GM18519 (cell line): ENCODE data around the gene ATXN7L1.

Experiments used
- ATAC-seq: cut with Tn5 transposase; IDR thresholded peaks from one replicate; pipeline ENCODE4 v1.9.1; 2021; ENCODE audit warnings: mild to moderate bottlenecking, moderate library complexity; ENCODE audit not compliant: unreplicated experiment, low FRiP score

Gene ATXN7L1

GRCh38 chr7:105786520-105787470, 89.6 kb downstream of the ATXN7L1 start:
- ATAC-seq = no peak

GRCh38 chr7:105782391-105783042, 93.9 kb downstream of the ATXN7L1 start:
- no peak for ATAC-seq

GRCh38 chr7:105779856-105780780, 96.3 kb downstream of the ATXN7L1 start:
- no peak for ATAC-seq

GRCh38 chr7:105778956-105779355, 97.4 kb downstream of the ATXN7L1 start:
- no peak for ATAC-seq

DNA sequence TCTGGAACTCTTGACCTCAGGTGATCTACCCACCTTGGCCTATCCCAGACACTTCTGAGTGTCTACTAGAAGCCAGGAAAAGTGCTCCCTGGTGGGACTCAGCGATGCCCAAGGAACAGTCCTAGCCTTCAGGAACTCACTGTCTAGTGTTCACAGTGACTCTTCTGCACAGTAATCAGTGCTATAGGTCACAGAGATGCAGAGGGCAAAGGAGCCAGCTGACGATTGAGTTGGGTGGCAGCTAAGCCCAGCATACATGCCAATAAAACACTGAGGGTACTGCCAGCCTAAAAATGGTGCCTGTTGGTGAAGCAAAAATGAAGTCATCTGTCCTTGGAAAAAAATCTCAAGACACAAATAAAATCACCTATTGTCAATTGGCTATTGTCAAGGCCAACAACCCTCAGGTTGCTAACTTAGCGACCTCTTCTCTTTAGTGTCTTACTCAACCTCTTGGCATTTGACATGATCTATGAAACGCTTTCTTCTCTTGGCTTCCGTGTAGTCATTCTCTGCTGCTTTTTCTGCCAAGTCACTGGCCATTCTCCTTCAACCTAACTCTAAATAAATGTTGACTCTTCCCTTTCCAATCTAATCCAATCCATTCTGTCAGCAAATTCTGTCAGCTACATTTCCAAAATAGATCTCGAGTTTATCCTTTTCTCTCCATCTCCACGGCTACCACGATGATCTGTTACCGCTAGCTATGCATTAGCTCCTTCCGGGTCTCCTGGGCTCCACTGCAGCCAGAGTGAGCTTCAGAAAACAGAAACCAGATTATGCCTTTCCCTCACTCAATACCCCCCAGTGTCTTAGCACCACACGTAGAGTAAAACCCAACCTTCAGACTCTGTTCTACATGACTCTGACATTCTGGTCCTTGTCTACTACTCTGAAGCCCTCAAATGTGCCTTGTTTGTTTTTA, 99.2 kb downstream of the ATXN7L1 start:
- ATAC-seq = no peak

- ATAC-seq = no peak
Observed at GRCh38 chr7:105776068-105776790, 100.2 kb downstream of the ATXN7L1 start.

GRCh38 chr7:105775580-105775979, 100.8 kb downstream of the ATXN7L1 start:
- ATAC-seq = no peak

DNA sequence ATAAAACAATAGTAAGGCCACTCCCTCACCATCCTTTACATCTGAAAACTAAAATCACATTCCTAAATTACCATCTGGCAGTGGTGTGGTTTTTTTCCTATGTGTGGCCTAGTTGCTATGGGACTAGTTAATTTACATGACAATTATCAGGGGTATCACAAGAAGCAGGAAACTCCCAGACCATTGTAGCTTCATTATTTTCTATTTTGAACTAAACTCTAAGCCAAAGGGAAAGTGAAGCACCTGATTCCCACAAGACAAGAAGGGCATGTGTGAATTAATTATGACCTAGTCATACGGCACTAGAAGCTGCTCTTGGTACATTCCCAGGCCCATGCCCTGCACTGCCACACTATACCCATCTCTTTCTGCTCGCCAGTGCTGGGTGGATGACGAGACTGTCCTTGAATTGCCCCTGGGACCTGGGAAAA, 103.4 kb downstream of the ATXN7L1 start:
- ATAC-seq = no peak

DNA sequence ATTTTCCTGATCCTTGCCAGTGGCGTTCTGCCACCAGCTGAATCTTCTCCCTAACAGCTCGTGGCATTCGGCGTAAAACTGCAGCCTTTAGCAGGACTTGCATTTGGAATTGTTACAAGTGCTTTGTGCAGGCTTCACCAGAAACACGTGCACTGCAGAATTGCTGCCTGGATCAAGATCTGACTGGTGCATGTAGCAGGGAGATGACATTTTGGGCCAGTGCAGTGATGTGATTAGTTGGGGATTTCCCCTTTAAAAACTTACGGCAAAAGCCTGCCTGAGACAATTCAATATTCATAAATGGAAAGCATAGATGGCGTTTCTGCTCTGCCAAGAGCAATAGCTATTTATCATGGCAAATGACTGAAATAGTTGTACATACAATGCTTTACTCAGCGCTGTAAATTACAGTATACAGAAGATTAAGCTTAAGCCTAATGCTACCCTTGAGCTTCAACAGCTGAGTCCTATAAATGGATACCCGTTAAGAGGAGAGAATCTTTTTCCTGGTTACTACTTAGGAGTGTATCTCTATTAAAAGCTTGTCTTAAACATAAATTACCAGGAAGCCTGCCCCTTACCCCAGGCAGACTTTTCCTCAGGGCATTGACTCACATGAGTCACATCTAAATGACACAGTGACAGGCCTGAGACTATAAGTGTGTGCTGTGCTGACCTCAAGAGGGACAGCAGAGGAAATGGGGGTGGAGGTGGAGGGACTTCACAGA, 106.3 kb downstream of the ATXN7L1 start:
- no peak for ATAC-seq

DNA sequence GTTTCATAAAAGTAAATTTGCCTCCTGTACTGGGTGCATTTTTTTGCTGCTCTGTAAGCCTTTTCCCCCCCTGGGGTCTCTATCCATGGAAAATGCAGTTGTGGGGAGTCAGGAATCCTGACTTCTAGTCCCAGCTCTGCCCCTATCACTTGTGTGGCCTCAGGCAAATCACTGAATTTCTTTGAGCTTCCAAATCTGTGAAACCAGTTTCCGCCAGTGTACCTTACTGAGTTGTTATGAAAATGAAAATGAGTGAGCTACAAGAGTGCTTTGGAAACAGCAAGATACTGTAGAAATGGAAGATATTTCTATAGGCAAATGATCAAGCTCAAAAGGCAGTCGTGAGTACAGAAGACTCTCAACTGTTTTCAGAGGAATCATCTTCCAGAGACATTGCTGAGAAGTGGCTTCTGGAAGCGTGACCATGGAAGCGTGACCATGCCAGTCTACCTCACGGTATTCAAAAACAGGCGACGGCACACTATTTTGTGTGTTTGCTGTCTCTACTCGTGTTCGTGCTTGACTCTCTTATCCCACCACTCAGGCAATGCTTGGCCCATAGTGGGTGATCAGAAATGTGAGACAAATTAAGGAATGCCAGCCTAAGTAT, 107.4 kb downstream of the ATXN7L1 start:
- peak; percentile 40 for ATAC-seq

DNA sequence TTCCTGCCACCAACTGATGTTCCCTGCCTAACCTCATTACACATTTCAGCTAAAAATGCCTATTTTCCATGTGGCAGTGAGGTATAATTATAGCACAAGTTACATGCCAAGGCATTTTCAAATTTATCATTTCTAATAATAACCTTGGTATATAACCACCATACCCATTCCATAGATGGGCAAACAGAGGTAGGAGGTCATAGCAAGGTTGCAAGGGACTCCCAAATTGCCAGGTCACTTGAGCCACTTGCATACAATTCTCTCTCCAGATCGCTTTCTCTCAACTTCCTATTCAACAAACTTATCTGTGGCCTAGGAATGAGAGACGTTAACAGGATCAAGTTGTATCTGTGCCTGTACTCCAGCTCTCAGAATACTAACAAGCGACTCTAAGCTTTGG, 108.3 kb downstream of the ATXN7L1 start:
- ATAC-seq = no peak

DNA sequence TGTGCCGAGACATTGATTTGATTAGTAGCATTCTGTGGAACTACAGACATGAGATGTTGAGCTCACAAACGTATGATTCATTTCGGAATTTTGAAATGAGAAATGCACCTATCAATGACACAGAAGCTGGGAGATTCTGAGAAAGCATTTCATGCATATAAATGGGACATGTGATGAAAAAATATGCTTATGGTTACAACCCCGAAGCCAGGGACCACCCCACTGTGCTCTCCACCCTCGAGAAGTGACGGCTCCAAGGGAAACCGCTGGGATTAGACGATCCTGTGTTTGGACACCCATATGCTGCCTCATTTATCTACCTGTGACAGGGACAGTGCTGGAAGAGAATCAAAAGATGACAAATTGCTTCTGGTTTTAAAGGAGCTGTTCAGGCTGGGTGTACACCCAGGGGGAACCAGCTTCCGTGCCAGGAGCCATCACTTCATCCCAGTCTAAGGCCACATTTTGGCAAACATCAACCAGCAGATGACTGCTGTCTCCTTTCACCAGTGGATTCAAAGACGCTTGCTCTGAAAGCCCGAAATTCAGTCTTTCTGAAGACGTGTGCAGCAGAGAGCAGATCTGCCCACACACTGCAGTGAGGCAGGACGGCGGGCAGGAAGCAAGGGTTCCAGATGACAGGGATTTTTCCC, 109.9 kb downstream of the ATXN7L1 start:
- no peak for ATAC-seq

GRCh38 chr7:105765846-105766245, 110.6 kb downstream of the ATXN7L1 start:
- ATAC-seq = no peak

DNA sequence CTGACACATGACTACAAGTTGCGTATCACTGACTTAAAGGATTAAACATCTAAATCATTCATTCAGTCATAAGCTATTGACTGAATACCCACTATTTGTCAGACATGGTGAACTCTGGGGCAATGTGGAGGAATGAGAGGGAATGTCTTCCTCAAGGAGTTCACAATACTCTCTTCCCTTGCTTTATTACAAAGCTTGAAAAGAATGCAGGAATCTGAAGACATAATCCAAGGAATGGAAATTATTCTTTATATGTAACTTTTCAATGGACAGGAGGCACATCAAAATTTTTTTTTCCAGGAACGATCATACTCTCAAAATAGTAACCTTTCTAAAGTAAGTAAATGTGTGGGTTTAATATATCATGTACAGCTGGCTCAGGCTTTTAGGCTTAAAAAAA, 111.9 kb downstream of the ATXN7L1 start:
- ATAC-seq = no peak

DNA sequence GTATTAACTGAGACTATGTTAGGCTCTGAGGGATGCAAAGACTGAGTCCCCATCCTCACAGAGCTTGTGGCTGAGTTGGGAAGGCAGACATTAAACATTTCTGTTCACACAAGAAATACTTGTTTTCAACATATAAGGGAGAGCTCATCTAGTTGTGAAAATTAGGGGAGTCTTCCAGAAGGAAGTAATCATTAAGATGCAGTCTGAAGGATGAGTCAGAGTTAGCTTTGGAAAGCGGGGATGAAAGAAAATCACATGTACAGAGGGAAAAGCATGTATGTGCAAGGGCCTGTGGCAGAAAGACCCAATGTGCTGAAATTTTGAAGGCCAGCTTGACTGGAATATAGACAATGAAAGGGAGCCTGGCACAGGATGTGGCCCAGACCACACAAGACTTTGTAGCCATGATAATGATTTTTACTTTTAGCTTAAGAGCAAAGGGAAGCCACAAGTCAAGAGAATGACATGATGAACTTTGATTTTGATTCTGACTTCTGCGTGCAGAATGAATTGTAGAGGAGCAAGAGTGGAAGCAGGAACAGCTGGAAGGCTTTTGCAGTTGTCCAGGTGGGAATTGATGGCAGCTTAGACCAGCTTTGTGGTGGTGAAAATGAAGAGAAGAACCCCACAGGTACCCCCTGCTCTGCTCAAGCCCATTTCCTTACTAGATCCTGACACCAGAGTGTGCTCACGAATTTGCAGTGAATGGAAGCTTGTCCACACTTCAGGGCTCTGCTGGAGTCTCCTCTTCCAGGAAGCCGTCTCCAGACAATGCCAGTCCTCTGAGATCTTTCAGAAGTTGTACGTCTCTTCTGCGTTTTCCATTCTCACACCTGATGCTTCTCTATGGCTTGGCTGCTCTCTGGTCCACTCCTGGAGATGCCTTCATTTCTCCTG, 115.6 kb downstream of the ATXN7L1 start:
- ATAC-seq = no peak
